ENCODE measurements around the gene CMTM4.

DNA sequence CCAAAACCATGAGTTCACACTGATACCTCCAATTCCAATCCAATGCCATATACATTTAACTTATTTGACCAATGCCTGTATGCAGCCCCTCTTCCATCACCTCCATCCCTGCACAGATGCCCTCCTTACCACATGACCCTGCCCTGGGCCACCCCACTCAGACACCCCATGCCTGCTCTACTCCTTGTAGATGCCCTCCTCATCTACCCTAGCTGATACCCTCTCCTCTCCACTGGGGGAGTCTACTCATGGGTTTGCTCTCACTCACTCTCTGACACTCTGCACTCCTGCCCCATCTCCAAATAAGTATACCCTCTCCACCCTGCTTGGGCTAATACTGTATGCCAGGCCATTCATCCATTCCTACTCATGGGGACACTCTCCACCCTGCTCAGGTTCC lies 16.0 kb upstream of the CMTM4 start:
- TF ChIP-seq EZH2 (IDR thresholded peaks at IDR 0.05; ENCODE audit: borderline replicate concordance, low read depth, low read length, severe bottlenecking): no peak
- TF ChIP-seq, protein P1, sequence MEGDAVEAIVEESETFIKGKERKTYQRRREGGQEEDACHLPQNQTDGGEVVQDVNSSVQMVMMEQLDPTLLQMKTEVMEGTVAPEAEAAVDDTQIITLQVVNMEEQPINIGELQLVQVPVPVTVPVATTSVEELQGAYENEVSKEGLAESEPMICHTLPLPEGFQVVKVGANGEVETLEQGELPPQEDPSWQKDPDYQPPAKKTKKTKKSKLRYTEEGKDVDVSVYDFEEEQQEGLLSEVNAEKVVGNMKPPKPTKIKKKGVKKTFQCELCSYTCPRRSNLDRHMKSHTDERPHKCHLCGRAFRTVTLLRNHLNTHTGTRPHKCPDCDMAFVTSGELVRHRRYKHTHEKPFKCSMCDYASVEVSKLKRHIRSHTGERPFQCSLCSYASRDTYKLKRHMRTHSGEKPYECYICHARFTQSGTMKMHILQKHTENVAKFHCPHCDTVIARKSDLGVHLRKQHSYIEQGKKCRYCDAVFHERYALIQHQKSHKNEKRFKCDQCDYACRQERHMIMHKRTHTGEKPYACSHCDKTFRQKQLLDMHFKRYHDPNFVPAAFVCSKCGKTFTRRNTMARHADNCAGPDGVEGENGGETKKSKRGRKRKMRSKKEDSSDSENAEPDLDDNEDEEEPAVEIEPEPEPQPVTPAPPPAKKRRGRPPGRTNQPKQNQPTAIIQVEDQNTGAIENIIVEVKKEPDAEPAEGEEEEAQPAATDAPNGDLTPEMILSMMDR (IDR thresholded peaks at IDR 0.05; ENCODE audit: borderline replicate concordance, extremely low read depth, low read length, poor library complexity, severe bottlenecking): no peak

All from DND-41 (cell line).